GM19238 (cell line): ENCODE results near the gene P4HA3.

Source experiments
- DNase-seq: peaks from one replicate; pipeline ENCODE4 v3.0.0; 2011; ENCODE audit warnings: low spot score; ENCODE audit not compliant: insufficient read length

P4HA3 gene

DNA sequence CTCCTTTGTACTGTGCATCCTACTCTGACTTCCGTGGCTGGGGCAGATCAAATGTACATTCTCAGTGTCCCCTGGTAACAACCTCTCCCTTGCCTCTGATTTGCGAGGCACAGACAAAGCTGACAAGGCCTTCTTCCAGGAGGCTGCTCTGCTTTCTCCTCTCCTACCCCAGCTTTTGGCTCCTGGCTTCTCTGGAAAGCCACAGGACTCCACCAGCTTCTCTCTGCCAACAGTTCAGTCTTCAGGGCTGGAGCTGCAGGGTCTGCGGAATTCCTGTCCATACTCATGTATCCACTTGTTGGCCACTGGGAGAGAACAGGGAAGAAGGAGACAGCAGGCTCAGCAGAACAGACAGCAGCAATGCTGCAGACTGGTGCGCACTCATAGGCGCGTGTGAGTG is 44.4 kb downstream of the P4HA3 start:
- DNase-seq = no peak

DNA sequence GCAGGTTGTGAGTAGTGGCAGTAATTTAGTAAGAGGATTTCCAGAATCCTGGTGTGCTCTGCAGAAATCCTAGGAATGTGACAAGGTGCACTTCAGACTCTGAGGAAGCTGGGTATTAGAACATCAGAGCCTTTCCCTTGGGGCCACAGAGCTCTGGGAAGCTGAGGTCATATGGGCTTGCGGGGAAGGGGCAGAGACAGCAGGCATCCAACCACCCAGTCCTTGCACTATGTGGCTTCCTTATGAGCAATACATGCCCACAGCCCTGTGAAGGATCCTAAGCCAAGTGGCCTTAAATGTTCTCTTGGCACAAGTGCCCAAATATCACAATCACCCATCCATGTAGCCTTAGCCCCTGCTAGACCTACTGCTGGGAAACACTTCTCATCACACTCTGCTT is 46.2 kb downstream of the P4HA3 start:
- no peak for DNase-seq

DNA sequence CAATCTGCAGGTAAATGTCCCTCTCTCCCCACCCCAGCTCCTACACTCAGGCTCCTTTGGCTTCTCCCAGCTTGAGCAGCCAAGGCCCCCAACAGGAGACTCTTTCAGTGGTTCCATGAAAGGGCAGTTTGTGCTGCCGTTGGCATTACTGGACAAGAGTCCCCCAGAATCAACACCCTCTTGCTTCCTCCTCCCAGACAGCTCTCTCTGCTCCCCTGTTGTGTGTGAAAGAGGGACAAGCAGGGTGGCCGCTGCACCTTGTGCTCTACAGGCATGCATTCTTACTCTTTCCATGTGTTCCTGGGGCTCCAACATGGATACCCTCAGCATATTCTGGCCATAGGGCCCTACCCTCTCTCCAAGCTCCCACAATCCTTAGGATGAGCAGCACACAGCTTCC is 48.7 kb downstream of the P4HA3 start:
- DNase-seq = no peak

DNA sequence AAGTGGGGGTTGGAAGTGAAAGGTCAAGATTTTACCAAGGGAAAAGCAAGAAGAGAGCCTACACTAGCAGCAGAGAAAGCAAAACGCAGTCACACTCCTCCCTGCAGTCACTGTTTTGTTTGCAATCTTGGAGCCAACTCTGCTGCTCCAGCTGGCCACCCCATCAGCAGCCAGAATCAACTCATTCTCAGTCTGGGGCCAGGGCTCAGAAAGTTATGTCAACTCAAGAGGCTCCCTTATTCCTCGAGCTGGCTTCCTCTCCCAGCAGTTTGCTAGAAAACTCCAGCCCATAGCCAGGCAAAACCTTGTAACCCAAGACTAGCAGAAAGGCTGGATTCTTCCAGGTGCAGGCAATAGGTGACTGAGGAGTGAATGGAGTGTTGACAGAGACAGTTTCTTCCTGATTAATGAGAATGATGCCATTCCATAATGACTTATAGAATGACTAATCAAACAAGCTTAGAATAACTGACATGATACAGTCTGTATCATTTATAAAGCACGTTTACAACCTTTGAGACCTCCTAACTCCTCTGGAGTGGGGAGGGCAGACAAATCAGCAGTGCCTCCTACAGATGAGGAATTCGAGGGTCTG is 53.4 kb downstream of the P4HA3 start:
- DNase-seq = no peak

DNA sequence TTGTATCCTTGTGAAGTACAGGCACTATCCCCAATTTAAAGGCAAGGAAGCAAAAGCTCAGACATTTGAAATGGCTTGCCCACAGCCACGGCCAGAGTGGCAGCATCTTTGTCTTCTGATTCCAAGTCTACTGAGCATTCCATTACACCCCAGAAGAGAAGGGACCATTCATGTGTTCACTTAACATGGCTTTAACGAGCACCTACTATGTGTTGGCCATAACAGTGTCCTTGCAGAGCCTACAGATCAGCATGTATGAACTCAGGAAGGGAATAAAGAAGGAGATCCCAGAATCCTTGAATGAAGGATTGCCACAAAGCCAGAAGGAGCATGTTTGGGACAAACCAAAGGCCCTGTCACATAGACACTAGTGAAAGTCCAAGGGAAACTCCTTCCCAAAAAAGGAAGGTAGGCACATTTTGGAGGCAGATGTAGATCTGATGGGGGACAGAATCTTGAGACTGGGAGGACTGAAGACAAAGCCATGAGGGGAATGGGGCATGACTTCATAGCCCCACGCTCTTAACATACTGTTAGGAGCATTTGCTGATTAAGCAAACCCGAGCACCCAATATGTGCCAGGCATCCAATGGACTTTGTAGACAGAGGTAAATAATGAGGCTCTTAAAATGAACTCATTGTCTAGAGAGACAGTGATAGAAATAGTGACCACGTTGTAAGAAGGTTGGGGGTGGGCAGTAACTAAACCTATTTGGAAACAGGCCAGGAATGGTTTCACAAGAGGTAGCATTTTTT is 54.9 kb downstream of the P4HA3 start:
- DNase-seq = no peak

DNA sequence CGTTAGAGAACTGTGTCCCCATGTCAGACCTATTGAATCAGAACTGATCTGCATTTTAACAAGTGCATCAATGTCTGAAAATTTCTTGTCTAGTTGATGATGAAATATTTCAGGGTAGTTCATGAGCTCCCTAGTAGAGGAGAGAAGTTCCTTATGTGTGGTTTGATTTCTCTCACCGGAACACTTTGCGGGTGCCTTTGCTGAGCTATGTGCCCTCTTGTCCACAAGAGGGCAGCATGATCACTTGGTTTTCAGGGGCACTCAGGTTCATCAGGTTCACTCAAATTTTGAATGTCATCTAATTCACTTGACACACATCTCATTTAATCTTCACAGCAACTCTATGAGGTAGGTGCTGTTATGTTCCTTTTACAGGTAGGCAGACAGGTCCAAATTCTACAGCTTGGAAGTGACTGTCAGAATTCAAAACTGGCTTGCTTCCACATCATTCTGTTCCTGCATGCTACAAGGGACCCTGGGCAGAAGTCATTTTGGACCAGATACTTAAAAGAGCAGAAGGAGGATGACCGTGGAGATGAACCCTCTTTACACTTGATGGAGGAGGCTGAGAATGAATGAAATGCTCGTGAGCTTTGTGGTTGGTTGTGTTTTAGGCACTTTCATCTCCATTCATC is 55.6 kb downstream of the P4HA3 start:
- DNase-seq = peak; percentile 50

DNA sequence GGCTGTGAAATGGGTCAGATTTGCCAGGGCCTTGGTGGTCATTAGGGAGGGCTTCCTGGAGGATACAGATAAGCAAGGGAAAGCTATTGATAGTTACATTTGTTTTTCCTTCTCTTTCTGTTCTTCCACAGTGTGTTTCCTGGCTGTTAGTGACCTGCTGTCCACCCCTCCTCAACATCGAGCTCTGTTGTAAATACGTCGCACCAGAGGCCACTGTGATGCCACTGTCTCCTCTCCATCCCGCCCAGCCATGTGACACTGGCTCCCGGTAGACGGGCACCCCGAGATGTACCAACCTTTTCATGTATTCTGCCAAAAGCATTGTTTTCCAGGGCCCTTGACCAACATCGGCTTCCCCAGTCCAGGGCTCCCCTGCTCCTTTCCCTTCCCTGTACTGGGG is 58.1 kb downstream of the P4HA3 start:
- no peak for DNase-seq

DNA sequence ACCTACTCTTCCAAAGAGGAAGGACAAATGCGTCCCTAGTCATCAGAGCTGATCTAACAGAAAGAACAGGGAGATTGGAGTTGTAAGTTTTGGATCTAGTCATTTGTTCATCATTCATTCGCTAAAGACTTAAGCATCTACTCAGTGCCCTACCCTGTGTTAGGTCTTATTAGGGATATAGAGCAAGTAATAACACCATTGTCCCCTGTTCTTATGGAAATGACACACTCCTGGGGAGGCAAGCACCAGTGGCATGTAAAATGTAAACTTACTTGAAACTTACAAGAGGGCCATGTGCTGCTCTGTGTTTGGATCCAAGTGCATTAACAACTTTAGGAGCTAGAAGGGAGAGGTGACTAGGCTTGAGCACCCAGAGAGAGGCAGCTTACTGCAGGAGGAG is 61.9 kb downstream of the P4HA3 start:
- DNase-seq = no peak

DNA sequence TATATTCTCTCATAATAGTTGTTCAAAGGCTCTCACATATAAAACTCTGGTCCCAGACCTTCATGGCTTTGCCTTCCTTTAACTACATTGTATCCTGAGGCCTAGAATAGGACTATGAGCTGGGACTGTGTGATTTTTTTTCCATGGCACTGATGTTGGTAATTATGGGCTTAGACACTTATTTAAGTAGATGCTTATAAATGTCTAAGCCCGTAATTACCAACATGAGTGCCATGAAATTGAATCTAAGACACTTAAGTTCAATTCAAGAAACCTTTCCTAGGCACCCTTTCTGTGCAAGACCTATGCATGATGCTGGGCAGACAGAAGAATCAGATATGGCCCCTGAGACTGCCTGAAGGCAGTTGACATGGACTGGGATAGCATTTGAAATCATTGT is 63.0 kb downstream of the P4HA3 start:
- DNase-seq = no peak

DNA sequence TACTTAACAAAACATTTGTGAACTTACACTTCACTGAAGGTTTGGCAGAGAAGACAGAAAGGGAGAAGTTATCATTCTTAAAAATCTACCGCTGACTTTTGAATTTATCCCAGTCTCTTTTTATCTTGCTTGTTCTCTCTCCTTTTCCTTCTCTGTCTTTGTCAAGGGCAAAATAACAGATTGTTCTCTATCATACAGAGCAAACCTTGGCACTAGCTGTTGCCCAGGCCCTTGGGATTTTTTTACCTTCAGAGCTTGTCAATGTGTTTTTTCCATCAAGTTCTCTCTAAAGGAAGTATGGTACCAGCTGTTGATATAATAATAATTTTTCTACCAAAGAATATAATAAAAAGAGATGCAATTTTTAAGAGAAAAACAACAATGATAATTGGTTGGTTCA is 73.2 kb downstream of the P4HA3 start:
- DNase-seq = no peak

DNA sequence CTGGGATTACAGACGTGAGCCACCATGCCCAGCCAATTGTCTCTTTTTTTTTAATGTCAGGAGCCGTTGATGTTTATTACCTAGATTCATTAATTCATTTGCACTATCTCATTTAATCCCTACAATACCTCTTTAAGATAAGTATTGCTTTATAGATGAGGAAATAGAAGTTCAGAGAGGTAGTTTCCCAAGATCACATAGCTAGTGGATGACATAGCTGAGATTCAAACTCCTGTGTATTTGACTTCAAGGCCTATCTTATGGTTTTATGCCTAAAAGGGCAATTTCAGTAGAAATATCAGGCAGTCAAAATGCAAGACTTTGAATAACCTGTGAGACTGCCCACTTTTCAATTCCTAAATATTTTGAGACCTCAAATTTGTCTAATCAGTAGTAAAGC is 73.9 kb downstream of the P4HA3 start:
- no peak for DNase-seq

DNA sequence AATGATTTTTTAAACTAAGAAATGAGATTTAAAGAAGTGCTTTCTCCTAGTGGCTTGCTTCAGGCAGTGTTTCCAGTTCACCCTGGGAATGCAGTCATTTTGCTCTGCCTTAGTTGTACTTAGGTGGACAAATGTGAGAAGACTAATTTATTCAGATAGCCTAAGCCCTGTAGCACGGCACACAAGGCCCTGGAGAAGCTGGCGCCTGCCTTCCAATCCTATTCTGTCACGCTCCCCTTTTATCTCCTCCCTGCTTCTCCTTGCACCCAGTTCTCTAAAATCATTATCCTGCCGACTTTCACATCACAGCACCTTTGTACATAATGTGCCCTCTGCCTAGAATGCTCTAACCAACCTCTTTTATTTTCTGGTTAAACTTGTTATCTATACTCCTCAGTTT is 76.3 kb downstream of the P4HA3 start:
- no peak for DNase-seq

DNA sequence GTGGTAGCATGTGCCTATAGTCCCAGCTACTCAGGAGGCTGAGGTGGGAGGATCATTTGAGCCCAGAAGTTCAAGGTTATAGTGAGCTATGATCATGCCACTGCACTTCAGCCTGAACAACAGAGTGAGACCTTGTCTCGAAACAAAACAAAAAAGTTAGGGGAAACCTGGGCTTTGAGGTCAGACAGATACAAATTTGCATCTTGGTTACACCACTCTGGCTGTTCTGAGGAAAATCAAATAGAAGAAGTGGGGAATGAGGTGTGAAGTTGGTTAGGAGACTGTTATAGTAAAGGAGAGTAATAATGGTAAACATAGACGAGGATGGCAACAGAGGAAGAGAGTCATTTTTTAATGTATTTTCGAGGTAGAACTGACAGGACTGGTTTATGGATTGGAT is 77.8 kb downstream of the P4HA3 start:
- DNase-seq = no peak

DNA sequence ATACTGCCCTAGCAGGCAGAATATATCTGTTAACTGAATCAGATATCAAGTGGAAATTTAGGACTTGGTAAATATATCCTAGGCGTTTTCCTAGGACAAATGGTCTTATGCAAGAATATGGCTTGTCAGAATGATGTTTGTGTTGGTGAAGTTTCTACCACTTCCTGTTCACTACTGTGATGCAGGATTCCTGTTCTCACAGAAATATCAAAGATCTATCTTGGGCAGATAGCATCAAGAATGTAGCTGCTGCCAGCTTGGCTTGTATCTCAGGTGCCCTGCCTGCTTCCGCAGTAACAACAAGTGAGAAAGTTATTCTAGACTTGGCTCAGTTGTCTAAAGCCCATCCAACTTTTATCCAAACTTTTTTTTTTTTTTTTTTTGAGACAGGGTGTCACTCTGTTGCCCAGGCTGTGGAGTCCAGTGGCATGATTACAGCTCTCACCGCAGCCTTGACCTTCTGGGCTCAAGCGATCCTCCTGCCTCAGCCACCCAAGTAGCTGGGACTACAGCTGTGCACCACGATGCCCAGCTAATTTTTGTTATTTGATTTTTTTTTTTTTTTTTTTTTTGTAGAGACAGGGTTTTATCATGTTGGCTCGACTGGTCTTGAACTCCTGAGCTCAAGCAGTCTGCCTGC is 79.0 kb downstream of the P4HA3 start:
- no peak for DNase-seq

DNA sequence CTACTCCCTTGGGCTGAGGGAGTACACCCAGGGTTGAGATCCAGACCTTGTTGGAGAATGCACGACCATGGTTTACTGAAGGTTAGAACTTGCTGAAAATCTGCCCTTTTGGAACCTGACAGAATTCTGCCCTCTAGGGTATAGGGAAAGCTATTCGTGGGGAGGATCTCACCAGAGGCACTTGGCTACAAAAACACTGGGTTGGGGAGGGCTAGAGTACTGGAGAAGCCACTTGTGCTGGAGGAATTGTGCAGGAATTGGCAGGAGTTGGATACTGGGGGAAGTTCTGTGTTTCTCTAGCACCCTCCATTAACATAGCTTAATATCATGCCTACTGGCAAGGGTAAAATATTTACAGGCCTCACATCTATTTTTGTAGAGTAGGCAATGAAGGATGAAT is 84.5 kb downstream of the P4HA3 start:
- no peak for DNase-seq

DNA sequence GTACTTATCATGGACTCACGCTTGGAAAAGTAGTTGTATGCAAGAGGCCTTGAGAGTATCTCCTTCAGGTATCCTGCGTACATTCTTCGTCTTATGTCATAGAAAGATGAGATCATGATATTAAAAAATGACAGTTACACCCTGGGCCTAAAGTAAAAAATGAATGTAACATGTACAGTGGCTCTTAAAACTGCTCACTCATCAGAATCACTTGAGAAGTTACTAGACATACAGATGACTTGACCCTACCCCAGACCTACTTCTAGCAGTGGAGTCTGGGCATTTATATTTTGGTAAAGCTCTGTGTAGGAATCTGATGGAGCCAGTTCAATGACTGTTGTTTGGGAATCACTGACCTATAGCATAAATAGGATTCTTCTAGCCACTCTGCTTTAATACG is 85.9 kb downstream of the P4HA3 start:
- no peak for DNase-seq

DNA sequence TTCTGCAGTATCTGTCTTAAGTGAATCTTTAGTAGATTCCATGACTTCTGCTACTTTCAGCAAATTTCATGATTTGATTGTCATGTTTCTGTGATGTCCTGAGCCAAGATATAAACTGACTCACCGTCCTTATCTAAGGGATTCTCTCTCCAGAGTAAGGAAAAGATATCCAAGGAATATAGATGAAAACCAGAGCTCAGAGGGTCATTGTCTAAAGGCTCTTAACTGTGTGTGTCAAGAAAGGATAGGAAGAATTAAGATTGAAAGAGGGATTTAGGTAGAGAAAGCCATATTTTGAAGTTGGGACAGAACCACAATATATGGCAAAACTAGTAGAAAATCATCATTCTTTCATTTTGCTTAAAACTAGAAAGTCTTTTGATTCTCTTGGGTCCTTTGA is 89.6 kb downstream of the P4HA3 start:
- no peak for DNase-seq

DNA sequence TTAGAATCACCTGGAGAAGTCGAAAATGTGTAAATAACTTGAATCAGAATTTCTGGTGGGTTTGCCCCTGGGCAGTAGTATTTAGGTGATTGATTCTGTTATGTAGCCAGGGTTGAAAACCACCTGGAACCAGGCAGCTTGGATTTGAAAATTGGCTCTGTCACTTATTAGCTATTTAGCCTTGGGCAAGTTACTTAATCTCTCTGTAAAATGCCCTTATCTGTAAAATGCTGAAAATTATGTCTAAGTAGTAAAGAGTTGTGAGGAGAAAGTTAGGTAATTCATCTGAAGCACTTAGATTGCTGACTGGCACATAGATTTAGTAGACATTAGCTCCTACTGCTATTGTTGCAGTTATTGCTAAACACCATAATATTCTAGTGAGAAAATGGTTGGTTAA is 91.1 kb downstream of the P4HA3 start:
- no peak for DNase-seq
